Measurements from ENCODE around the gene SLC25A6.
"Not testable (repeated sequence)": the region's sequence is repeated elsewhere in the genome, so short reads cannot be mapped to it uniquely, and the experiment has no call there.

Gene SLC25A6

DNA sequence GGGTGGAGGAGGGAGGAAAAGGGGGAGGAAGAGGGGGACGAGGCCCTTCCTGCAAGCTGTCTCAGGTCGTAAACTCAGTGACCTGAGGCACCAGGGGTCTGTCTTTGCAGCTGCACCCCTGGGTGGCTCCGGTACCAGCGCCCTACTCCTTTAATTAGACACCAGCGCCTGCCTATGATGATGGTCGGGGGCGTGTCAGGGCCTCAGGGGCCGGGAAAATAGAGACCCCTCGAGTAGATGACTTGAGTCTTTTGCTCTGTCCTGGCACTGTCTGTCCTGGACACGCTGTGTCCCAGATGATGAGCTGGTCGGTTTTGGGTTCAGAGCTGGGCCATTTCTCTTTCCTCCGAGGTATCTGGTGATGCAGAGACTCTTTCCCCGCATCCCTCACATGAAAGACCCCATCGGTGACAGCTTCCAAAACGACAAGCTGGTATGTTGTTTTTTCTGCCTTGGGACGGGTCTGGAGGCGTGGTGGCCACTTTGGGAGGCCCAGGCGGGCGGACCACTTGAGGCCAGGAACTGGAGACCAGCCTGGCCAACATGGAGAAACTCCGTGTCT lies 11.2 kb downstream of the SLC25A6 start:
- Histone ChIP-seq H3K4me3 (ENCODE audit: low read length in 2 of 2) (no peak overlapping the region), H3K4me1 (ENCODE audit: control insufficient read depth in 2 of 2, insufficient read depth in 2 of 2, low read length in 2 of 2) (peaks cover 0 to 4% of the 10 kb centered on the region in 2 donors), H3K9me3 (ENCODE audit: control insufficient read depth in 2 of 2, low read length in 2 of 2) (no peaks in the 10 kb centered on the region), H3K36me3 (ENCODE audit: control insufficient read depth in 2 of 2, insufficient read depth in 2 of 2, low read length in 2 of 2) (peaks cover 13% of the 10 kb centered on the region in 2 donors), H3K27me3 (ENCODE audit: control insufficient read depth in 2 of 2, insufficient read depth in 2 of 2, low read length in 2 of 2) (no peaks in the 10 kb centered on the region), H3K27ac (ENCODE audit: low read depth in 2 of 2, low read length in 2 of 2) (no peak overlapping the region), H3K9ac (ENCODE audit: low read depth in 1 of 2, low read length in 2 of 2) (no peak overlapping the region)

DNA sequence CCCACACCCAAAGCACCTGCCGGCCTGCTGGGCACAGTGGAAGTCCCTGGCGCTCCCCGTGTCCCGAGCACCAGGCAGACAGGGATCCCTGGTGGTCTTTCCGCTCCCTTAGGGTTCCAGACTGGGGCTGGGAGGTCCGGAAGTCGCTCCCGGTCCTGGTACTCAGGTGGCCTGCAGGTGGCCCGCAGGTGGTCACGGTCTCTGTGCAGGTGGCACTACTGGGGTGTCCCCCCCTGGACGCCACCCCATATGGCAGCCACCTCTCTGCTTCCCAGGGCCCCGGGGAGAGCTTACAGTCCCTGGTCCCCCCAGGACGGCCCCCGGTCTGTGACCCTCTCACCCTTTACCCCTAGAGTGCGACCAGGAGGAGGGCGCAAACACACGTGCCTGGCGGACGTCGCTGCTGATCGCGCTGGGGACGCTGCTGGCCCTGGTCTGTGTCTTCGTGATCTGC lies 13.6 kb downstream of the SLC25A6 start:
- Histone ChIP-seq H3K4me3 (ENCODE audit: low read length in 2 of 2) (no peak overlapping the region), H3K9me3 (ENCODE audit: control insufficient read depth in 2 of 2, low read length in 2 of 2) (no peaks in the 10 kb centered on the region), H3K9ac (ENCODE audit: low read depth in 1 of 2, low read length in 2 of 2) (no peak overlapping the region), H3K27ac (ENCODE audit: low read depth in 2 of 2, low read length in 2 of 2) (no peak overlapping the region), H3K27me3 (ENCODE audit: control insufficient read depth in 2 of 2, insufficient read depth in 2 of 2, low read length in 2 of 2) (no peaks in the 10 kb centered on the region), H3K36me3 (ENCODE audit: control insufficient read depth in 2 of 2, insufficient read depth in 2 of 2, low read length in 2 of 2) (no peaks in the 10 kb centered on the region), H3K4me1 (ENCODE audit: control insufficient read depth in 2 of 2, insufficient read depth in 2 of 2, low read length in 2 of 2) (peaks cover 0 to 4% of the 10 kb centered on the region in 2 donors)

DNA sequence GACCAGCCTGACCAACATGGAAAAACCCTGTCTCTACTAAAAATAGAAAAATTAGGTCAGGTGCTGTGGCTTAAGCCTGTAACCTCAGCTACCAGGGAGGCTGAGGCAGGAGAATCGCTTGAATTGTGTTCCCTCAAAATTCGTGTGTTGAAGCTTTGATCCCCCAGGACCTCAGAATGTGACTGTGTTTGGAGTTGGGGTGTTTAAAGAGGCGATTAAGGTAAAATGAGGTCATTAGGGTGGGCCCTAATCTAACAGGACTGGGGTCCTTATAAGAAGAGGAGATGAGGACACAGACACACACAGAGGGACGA lies 23.6 kb downstream of the SLC25A6 start:
- no peaks in the 10 kb centered on the region for H3K36me3 ChIP-seq (ENCODE audit: control insufficient read depth in 2 of 2, insufficient read depth in 2 of 2, low read length in 2 of 2)
- no peaks in the 10 kb centered on the region for H3K4me1 ChIP-seq (ENCODE audit: control insufficient read depth in 2 of 2, insufficient read depth in 2 of 2, low read length in 2 of 2)
- no peaks in the 10 kb centered on the region for H3K9me3 ChIP-seq (ENCODE audit: control insufficient read depth in 2 of 2, low read length in 2 of 2)
- H3K27ac ChIP-seq (ENCODE audit: low read depth in 2 of 2, low read length in 2 of 2), result no peak overlapping the region
- H3K27me3 ChIP-seq (ENCODE audit: control insufficient read depth in 2 of 2, insufficient read depth in 2 of 2, low read length in 2 of 2), result no peaks in the 10 kb centered on the region
- no peak overlapping the region for H3K9ac ChIP-seq (ENCODE audit: low read depth in 1 of 2, low read length in 2 of 2)
- H3K4me3 ChIP-seq (ENCODE audit: low read length in 2 of 2), result no peak overlapping the region

DNA sequence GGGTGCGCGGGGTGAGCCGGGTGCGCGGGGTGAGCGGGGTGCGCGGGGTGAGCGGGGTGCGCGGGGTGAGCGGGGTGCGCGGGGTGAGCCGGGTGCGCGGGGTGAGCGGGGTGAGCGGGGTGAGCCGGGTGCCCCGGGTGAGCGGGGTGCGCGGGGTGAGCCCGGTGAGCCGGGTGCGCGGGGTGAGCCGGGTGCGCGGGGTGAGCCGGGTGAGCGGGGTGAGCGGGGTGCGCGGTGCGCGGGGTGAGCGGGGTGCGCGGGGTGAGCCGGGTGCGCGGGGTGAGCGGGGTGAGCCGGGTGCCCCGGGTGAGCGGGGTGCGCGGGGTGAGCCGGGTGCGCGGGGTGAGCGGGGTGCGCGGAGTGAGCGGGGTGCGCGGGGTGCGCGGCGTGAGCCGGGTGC lies 25.6 kb downstream of the SLC25A6 start:
- H3K27ac ChIP-seq (ENCODE audit: low read depth in 2 of 2, low read length in 2 of 2); H3K9ac ChIP-seq (ENCODE audit: low read depth in 1 of 2, low read length in 2 of 2); H3K4me3 ChIP-seq (ENCODE audit: low read length in 2 of 2); H3K27me3 ChIP-seq (ENCODE audit: control insufficient read depth in 2 of 2, insufficient read depth in 2 of 2, low read length in 2 of 2); H3K4me1 ChIP-seq (ENCODE audit: control insufficient read depth in 2 of 2, insufficient read depth in 2 of 2, low read length in 2 of 2); H3K9me3 ChIP-seq (ENCODE audit: control insufficient read depth in 2 of 2, low read length in 2 of 2); H3K36me3 ChIP-seq (ENCODE audit: control insufficient read depth in 2 of 2, insufficient read depth in 2 of 2, low read length in 2 of 2): not testable (repeated sequence)

DNA sequence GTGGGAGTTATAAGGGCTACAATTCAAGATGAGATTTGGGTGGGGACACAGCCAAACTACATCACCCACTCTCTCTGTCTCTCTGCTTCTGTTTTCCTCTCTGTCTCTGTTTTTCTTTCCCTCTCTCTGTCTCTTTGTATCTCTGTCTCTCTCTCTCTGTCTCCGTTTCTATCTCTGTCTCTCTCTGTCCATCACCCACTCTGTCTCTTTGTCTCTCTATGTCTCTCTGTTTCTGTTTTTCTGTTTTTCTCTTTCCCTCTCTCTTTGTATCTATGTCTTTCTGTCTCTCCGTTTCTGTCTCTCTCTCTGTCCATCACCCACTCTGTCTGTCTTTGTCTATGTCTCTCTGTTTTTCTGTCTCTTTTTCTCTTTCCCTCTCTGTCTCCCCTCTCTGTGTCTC lies 30.0 kb downstream of the SLC25A6 start:
- H3K36me3 ChIP-seq (ENCODE audit: control insufficient read depth in 2 of 2, insufficient read depth in 2 of 2, low read length in 2 of 2), result no peaks in the 10 kb centered on the region
- H3K27me3 ChIP-seq (ENCODE audit: control insufficient read depth in 2 of 2, insufficient read depth in 2 of 2, low read length in 2 of 2), result no peaks in the 10 kb centered on the region
- H3K4me3 ChIP-seq (ENCODE audit: low read length in 2 of 2), result no peak overlapping the region
- H3K4me1 ChIP-seq (ENCODE audit: control insufficient read depth in 2 of 2, insufficient read depth in 2 of 2, low read length in 2 of 2), result no peaks in the 10 kb centered on the region
- no peak overlapping the region for H3K9ac ChIP-seq (ENCODE audit: low read depth in 1 of 2, low read length in 2 of 2)
- H3K9me3 ChIP-seq (ENCODE audit: control insufficient read depth in 2 of 2, low read length in 2 of 2), result peaks cover 0 to 2% of the 10 kb centered on the region in 2 donors
- H3K27ac ChIP-seq (ENCODE audit: low read depth in 2 of 2, low read length in 2 of 2), result no peak overlapping the region

DNA sequence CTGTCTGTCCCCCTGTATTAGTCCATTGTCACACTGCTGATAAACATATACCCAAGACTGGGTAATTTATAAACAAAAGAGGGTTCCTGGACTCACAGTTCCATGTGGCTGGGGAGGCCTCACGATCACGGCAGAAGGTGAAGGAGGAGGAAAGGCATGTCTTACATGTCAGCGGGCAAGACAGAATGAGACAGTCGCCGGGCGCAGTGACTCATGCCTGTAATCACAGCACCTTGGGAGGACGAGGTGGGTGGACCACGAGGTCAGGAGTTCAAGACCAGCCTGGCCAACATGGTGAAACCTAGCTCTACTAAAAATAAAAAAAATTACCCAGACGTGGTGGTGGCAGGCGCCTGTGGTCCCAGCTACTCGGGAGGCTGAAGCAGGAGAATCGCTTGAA lies 30.6 kb downstream of the SLC25A6 start:
- Histone ChIP-seq H3K9me3 (ENCODE audit: control insufficient read depth in 2 of 2, low read length in 2 of 2) (peaks cover 0 to 2% of the 10 kb centered on the region in 2 donors), H3K36me3 (ENCODE audit: control insufficient read depth in 2 of 2, insufficient read depth in 2 of 2, low read length in 2 of 2) (no peaks in the 10 kb centered on the region), H3K27me3 (ENCODE audit: control insufficient read depth in 2 of 2, insufficient read depth in 2 of 2, low read length in 2 of 2) (no peaks in the 10 kb centered on the region), H3K9ac (ENCODE audit: low read depth in 1 of 2, low read length in 2 of 2) (no peak overlapping the region), H3K4me1 (ENCODE audit: control insufficient read depth in 2 of 2, insufficient read depth in 2 of 2, low read length in 2 of 2) (no peaks in the 10 kb centered on the region), H3K27ac (ENCODE audit: low read depth in 2 of 2, low read length in 2 of 2) (no peak overlapping the region), H3K4me3 (ENCODE audit: low read length in 2 of 2) (no peak overlapping the region)

DNA sequence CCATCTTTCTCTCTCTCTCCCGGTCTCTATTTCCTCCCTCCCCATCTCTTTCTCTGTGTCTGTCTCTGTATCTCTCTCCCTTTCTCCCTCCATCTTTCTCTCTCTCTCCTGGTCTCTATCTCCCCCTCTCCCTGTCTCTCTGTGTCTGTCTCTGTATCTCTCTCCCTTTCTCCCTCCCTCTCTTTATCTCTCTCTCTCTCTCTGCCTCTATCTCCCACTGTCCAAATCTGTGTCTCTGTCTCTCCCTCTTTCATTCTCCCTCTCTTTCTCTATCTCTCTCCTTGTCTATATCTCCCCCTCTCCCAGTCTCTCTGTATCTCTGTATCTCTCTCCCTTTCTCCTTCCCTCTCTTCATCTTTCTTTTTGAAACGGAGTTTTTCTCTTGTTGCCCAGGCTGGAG lies 31.7 kb downstream of the SLC25A6 start:
- H3K27ac ChIP-seq (ENCODE audit: low read depth in 2 of 2, low read length in 2 of 2), result no peak overlapping the region
- no peaks in the 10 kb centered on the region for H3K36me3 ChIP-seq (ENCODE audit: control insufficient read depth in 2 of 2, insufficient read depth in 2 of 2, low read length in 2 of 2)
- H3K27me3 ChIP-seq (ENCODE audit: control insufficient read depth in 2 of 2, insufficient read depth in 2 of 2, low read length in 2 of 2), result no peaks in the 10 kb centered on the region

DNA sequence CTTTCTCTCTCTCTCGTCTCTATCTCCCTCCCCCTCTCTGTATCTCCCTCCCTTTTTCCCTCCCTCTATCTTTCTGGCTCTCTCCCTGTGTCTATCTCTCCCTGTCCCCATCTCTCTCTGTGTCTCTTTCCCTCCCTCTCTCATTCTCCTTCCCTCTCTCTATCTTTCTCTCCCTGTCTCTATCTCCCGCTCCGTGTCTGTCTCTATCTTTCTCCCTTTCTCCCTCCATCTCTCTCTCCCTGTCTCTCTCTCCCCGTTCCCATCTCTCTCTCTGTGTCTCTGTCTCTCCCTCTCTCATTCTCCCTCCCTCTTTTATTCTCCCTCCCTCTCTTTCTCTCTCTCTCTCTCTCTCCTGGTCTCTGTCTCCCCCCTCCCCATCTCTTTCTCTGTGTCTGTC lies 32.4 kb downstream of the SLC25A6 start:
- no peak overlapping the region for H3K4me3 ChIP-seq (ENCODE audit: low read length in 2 of 2)
- no peak overlapping the region for H3K27ac ChIP-seq (ENCODE audit: low read depth in 2 of 2, low read length in 2 of 2)
- H3K9me3 ChIP-seq (ENCODE audit: control insufficient read depth in 2 of 2, low read length in 2 of 2), result peaks cover 0 to 2% of the 10 kb centered on the region in 2 donors
- no peaks in the 10 kb centered on the region for H3K36me3 ChIP-seq (ENCODE audit: control insufficient read depth in 2 of 2, insufficient read depth in 2 of 2, low read length in 2 of 2)
- H3K9ac ChIP-seq (ENCODE audit: low read depth in 1 of 2, low read length in 2 of 2), result no peak overlapping the region
- no peaks in the 10 kb centered on the region for H3K4me1 ChIP-seq (ENCODE audit: control insufficient read depth in 2 of 2, insufficient read depth in 2 of 2, low read length in 2 of 2)
- no peaks in the 10 kb centered on the region for H3K27me3 ChIP-seq (ENCODE audit: control insufficient read depth in 2 of 2, insufficient read depth in 2 of 2, low read length in 2 of 2)

More for the DNA sequence above, 31.7 kb downstream of the SLC25A6 start:
- no peaks in the 10 kb centered on the region for H3K4me1 ChIP-seq (ENCODE audit: control insufficient read depth in 2 of 2, insufficient read depth in 2 of 2, low read length in 2 of 2)
- H3K9ac ChIP-seq (ENCODE audit: low read depth in 1 of 2, low read length in 2 of 2), result no peak overlapping the region
- H3K4me3 ChIP-seq (ENCODE audit: low read length in 2 of 2), result no peak overlapping the region
- H3K9me3 ChIP-seq (ENCODE audit: control insufficient read depth in 2 of 2, low read length in 2 of 2), result peaks cover 0 to 2% of the 10 kb centered on the region in 2 donors

DNA sequence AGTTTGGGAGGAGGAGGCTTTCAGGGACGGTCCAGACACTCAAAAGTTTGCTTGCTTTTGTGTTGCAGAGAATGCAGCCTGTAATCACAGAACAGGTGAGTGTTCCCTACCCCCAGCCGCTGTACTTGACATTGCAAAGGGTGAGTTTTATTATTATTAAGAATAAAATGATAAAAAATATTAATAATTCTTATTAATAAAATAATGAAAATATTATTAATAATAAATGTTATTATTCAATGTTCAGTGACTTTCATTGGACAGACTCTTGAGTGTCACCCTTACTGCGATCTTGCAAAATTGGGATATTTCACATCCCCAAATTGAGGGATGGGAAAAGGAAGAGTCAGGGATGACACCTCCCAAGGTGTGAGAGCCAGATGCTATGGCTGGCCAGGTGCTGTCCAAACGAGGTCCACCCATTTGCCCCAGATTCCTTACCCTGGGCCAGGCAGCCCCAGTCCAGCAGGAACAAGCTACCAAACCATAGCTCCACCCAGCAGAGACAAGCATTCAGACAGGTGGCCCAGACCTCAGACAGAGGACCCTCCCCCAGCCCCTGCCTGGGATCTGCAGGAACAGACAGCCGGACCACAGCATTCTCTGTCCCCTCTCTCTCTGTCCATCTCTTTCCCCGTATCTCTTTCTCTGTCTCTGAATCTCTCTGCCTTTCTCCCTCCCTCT lies 33.0 kb downstream of the SLC25A6 start:
- Histone ChIP-seq H3K27ac (ENCODE audit: low read depth in 2 of 2, low read length in 2 of 2) (no peak overlapping the region), H3K4me1 (ENCODE audit: control insufficient read depth in 2 of 2, insufficient read depth in 2 of 2, low read length in 2 of 2) (no peaks in the 10 kb centered on the region), H3K36me3 (ENCODE audit: control insufficient read depth in 2 of 2, insufficient read depth in 2 of 2, low read length in 2 of 2) (no peaks in the 10 kb centered on the region), H3K9ac (ENCODE audit: low read depth in 1 of 2, low read length in 2 of 2) (no peak overlapping the region), H3K27me3 (ENCODE audit: control insufficient read depth in 2 of 2, insufficient read depth in 2 of 2, low read length in 2 of 2) (no peaks in the 10 kb centered on the region), H3K4me3 (ENCODE audit: low read length in 2 of 2) (no peak overlapping the region), H3K9me3 (ENCODE audit: control insufficient read depth in 2 of 2, low read length in 2 of 2) (peaks cover 0 to 2% of the 10 kb centered on the region in 2 donors)

DNA sequence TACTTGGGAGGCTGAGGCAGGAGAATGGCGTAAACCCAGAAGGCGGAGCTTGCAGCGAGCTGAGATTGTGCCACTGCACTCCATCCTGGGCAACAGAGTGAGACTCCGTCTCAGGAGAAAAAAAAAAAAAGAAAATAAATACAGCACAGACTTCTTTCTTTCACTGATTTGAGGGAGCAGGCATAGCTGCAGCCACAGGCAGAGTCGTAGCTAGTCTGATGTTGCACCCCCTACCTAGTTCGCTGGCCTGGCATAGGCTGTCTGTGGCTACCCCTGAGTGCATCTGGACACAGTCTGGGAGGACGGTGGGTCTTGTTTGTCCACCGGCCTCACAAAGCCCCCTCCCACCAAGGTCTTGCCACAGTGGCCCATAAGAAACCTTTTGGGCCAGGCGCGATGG lies 33.9 kb downstream of the SLC25A6 start:
- Histone ChIP-seq H3K27ac (ENCODE audit: low read depth in 2 of 2, low read length in 2 of 2) (no peak overlapping the region), H3K27me3 (ENCODE audit: control insufficient read depth in 2 of 2, insufficient read depth in 2 of 2, low read length in 2 of 2) (no peaks in the 10 kb centered on the region), H3K4me3 (ENCODE audit: low read length in 2 of 2) (no peak overlapping the region), H3K4me1 (ENCODE audit: control insufficient read depth in 2 of 2, insufficient read depth in 2 of 2, low read length in 2 of 2) (no peaks in the 10 kb centered on the region), H3K9me3 (ENCODE audit: control insufficient read depth in 2 of 2, low read length in 2 of 2) (peaks cover 0 to 2% of the 10 kb centered on the region in 2 donors), H3K36me3 (ENCODE audit: control insufficient read depth in 2 of 2, insufficient read depth in 2 of 2, low read length in 2 of 2) (no peaks in the 10 kb centered on the region), H3K9ac (ENCODE audit: low read depth in 1 of 2, low read length in 2 of 2) (no peak overlapping the region)
